ENCODE data around the gene NEUROG1.

- TF ChIP-seq CTCF (IDR thresholded peaks at IDR 0.05) (no peak), POLR2AphosphoS5 (IDR thresholded peaks at IDR 0.05) (no peak), POLR2A (IDR thresholded peaks at IDR 0.05) (no peak)
These were observed 7.3 kb upstream of the NEUROG1 start for GRCh38 chr5:135543001-135543484.

All from breast epithelium (tissue), 3 donors.